Lower leg skin (tissue), 3 donors: ENCODE results near the gene GALC.

Experiments used
- POLR2A ChIP-seq, 2 donors: fragments of 450-650 bp; IDR thresholded peaks; one replicate each; pipeline ENCODE4 v1.6.1; 2016 to 2017; ENCODE audit warnings: antibody characterized with exemption in 2 of 2, mild to moderate bottlenecking in 1 of 2, moderate library complexity in 1 of 2
- TF ChIP-seq, protein P1 (sequence below), 3 donors: fragments of 450-650 bp; IDR thresholded peaks; one replicate each; pipeline ENCODE4 v1.5.1; 2016; ENCODE audit warnings: antibody characterized with exemption in 3 of 3, mild to moderate bottlenecking in 3 of 3, moderate library complexity in 2 of 3

DNA sequence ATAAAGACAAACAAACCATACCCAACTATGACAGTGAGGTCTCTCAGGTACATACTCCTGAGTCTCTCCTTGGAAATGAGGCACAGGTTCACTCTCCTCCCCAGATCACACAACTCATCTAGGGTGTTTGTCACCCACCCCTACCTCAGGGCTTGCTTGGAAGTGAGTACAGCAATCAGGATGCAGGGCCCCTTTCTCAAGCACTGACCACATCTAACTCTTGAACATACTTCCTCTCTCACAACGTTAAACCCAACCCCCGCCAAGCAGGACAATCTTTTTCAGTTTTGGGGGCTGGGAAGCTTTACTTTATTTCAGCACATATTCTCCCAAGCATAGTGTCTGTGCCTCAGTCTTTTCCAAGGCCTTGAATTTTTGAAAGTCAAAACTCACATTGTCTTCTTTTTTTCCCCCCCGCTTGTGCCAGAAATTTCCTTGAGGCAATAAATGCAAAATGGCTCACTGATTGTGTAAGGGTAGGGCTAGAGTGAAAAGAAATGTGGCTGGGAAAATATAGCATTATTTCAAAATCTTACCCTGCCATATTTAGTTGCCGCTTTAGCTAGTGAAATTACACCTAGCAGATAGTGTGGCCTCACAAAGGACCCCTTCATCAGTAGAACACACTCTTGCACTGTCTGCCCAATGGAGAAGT, 9.6 kb upstream of the GALC start:
- no peak for TF ChIP-seq POLR2A (IDR thresholded peaks at IDR 0.05)
- TF ChIP-seq, protein P1, sequence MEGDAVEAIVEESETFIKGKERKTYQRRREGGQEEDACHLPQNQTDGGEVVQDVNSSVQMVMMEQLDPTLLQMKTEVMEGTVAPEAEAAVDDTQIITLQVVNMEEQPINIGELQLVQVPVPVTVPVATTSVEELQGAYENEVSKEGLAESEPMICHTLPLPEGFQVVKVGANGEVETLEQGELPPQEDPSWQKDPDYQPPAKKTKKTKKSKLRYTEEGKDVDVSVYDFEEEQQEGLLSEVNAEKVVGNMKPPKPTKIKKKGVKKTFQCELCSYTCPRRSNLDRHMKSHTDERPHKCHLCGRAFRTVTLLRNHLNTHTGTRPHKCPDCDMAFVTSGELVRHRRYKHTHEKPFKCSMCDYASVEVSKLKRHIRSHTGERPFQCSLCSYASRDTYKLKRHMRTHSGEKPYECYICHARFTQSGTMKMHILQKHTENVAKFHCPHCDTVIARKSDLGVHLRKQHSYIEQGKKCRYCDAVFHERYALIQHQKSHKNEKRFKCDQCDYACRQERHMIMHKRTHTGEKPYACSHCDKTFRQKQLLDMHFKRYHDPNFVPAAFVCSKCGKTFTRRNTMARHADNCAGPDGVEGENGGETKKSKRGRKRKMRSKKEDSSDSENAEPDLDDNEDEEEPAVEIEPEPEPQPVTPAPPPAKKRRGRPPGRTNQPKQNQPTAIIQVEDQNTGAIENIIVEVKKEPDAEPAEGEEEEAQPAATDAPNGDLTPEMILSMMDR (IDR thresholded peaks at IDR 0.05), result no peak
